Activated CD4-positive, alpha-beta T cell treated with anti-CD3 and anti-CD28 coated beads, Interleukin-2, amount 10 ng/mL, durations not matched to agents 24 days and 14 days (primary cell): Measurements from ENCODE around the gene JSRP1. TPM values are rescaled to one million over a fixed set of nuclear protein-coding genes. Genes with fewer than 3 reads are reported as not detected.

Experiments used
- DNase-seq: peaks from one replicate; pipeline ENCODE4 v3.0.0; 2022
- H3K27ac Mint-ChIP-seq: one replicate; pipeline ENCODE4 v1.8.0; 2022; ENCODE audit warnings: mild to moderate bottlenecking, mixed read lengths
- H3K27me3 Mint-ChIP-seq: one replicate; pipeline ENCODE4 v1.8.0; 2022; ENCODE audit warnings: mixed read lengths
- H3K36me3 Mint-ChIP-seq: one replicate; pipeline ENCODE4 v1.8.0; 2022; ENCODE audit warnings: low read depth, mild to moderate bottlenecking, mixed read lengths
- H3K4me1 Mint-ChIP-seq: one replicate; pipeline ENCODE4 v1.8.0; 2021; ENCODE audit warnings: mixed read lengths
- H3K4me3 Mint-ChIP-seq: one replicate; pipeline ENCODE4 v1.8.0; 2022; ENCODE audit warnings: mild to moderate bottlenecking, moderate library complexity, mixed read lengths
- H3K9me3 Mint-ChIP-seq: one replicate; pipeline ENCODE4 v1.8.0; 2021; ENCODE audit warnings: mixed read lengths
- intact Hi-C: fragments of 100-400 bp; cut with micrococcal nuclease; formaldehyde crosslinking; loops from one replicate; pipeline ENCODE4 v1.15.1; 2023
- total RNA-seq: library from RNA; stranded (reverse); gene quantifications from 2 replicates; pipeline ENCODE4 v1.2.3, GENCODE V29; 2022

The JSRP1 gene
- total RNA-seq, 1 donor from 2014 or later: 0.91 TPM

- Mint-ChIP-seq H3K36me3 (peaks cover 47% of the 10 kb centered on the region), H3K27ac (no peak overlapping the region), H3K27me3 (no peaks in the 10 kb centered on the region), H3K4me1 (no peaks in the 10 kb centered on the region), H3K4me3 (no peak overlapping the region), H3K9me3 (no peaks in the 10 kb centered on the region)
- no peak for DNase-seq
- intact Hi-C loops: no loop called here
Measured at GRCh38 chr19:2208975-2209374, 47.2 kb downstream of the JSRP1 start.

- no peak for DNase-seq
- Mint-ChIP-seq H3K36me3 (peaks cover 46% of the 10 kb centered on the region), H3K27me3 (no peaks in the 10 kb centered on the region), H3K4me1 (no peaks in the 10 kb centered on the region), H3K4me3 (no peak overlapping the region), H3K9me3 (no peaks in the 10 kb centered on the region), H3K27ac (no peak overlapping the region)
- intact Hi-C loops: no loop called here
Measured at GRCh38 chr19:2207991-2208860, 48.0 kb downstream of the JSRP1 start.

- intact Hi-C loops: no loop called here
- H3K27me3 Mint-ChIP-seq: no peaks in the 10 kb centered on the region
- H3K9me3 Mint-ChIP-seq: no peaks in the 10 kb centered on the region
- H3K4me1 Mint-ChIP-seq: no peaks in the 10 kb centered on the region
- H3K36me3 Mint-ChIP-seq: peaks cover 42% of the 10 kb centered on the region
- H3K4me3 Mint-ChIP-seq: no peak overlapping the region
- no peak for DNase-seq
- no peak overlapping the region for H3K27ac Mint-ChIP-seq
Measured at GRCh38 chr19:2207008-2207407, 49.2 kb downstream of the JSRP1 start.

- no peak overlapping the region for H3K4me3 Mint-ChIP-seq
- no peak overlapping the region for H3K27ac Mint-ChIP-seq
- intact Hi-C loops: no loop called here
- peaks cover 30% of the 10 kb centered on the region for H3K36me3 Mint-ChIP-seq
- no peak for DNase-seq
- H3K9me3 Mint-ChIP-seq: no peaks in the 10 kb centered on the region
- H3K27me3 Mint-ChIP-seq: no peaks in the 10 kb centered on the region
- H3K4me1 Mint-ChIP-seq: peaks cover 2% of the 10 kb centered on the region
Measured at GRCh38 chr19:2202366-2202765, 53.9 kb downstream of the JSRP1 start.

Other genes with a start within 250 kb of the JSRP1 start
- 25.8 and 30.2 TPM in 2 replicates for gene BTBD2, start 240.7 kb downstream of the JSRP1 start, total RNA-seq
- 159 and 169 TPM in 2 replicates for gene MKNK2, start 205.2 kb downstream of the JSRP1 start, total RNA-seq
- 184 and 185 TPM in 2 replicates for gene MOB3A, start 160.1 kb downstream of the JSRP1 start, total RNA-seq
- gene IZUMO4, start 159.5 kb downstream of the JSRP1 start, total RNA-seq: 9.5 and 10.0 TPM in 2 replicates
- 104 and 113 TPM in 2 replicates for gene AP3D1, start 104.9 kb downstream of the JSRP1 start, total RNA-seq
- gene DOT1L, start 92.5 kb downstream of the JSRP1 start, total RNA-seq: 127 and 137 TPM in 2 replicates
- 70.5 and 71.6 TPM in 2 replicates for gene PLEKHJ1, start 20.1 kb downstream of the JSRP1 start, total RNA-seq
- 159 and 171 TPM in 2 replicates for gene SF3A2, start 19.6 kb downstream of the JSRP1 start, total RNA-seq
- gene AMH, start 7.1 kb downstream of the JSRP1 start, total RNA-seq: 4.0 and 5.1 TPM in 2 replicates
- gene PEAK3, start 25.8 kb upstream of the JSRP1 start, total RNA-seq: 0.09 TPM in 1 of 2 replicates, not detected in the other
- gene LINGO3, start 51.7 kb upstream of the JSRP1 start, total RNA-seq: 0.09 and 0.26 TPM in 2 replicates
- gene LSM7, start 72.2 kb upstream of the JSRP1 start, total RNA-seq: 190 and 192 TPM in 2 replicates
- gene SPPL2B, start 72.3 kb upstream of the JSRP1 start, total RNA-seq: 69.7 and 69.8 TPM in 2 replicates
- 0.09 TPM in 1 of 2 replicates, not detected in the other for gene TMPRSS9, start 103.8 kb upstream of the JSRP1 start, total RNA-seq
- gene TIMM13, start 171.2 kb upstream of the JSRP1 start, total RNA-seq: 182 and 190 TPM in 2 replicates
- 120 TPM in 2 replicates for gene LMNB2, start 200.5 kb upstream of the JSRP1 start, total RNA-seq
- 101 and 102 TPM in 2 replicates for gene GADD45B, start 219.7 kb upstream of the JSRP1 start, total RNA-seq